Limb (tissue), 2 donors: ENCODE measurements around the gene CUTA.
A peak's percentile ranks its signal among the peaks of the same experiment; 100 is the strongest.

Experiments
- DNase-seq, 2 donors: peaks; one replicate each; pipeline ENCODE4 v3.0.0-alpha.2; 2016; ENCODE audit errors: extremely low spot score in 2 of 2

CUTA gene

GRCh38 chr6:33439956-33440648 lies 22.2 kb upstream of the CUTA start:
- DNase-seq: no peak

GRCh38 chr6:33438978-33439594 lies 21.2 kb upstream of the CUTA start:
- no peak for DNase-seq

DNA sequence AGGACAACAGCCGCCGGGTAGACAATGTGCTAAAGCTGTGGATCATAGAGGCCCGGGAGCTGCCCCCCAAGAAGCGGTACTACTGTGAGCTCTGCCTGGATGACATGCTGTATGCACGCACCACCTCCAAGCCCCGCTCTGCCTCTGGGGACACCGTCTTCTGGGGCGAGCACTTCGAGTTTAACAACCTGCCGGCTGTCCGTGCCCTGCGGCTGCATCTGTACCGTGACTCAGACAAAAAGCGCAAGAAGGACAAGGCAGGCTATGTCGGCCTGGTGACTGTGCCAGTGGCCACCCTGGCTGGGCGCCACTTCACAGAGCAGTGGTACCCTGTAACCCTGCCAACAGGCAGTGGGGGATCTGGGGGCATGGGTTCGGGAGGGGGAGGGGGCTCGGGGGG lies 19.8 kb upstream of the CUTA start:
- no peak for DNase-seq

DNA sequence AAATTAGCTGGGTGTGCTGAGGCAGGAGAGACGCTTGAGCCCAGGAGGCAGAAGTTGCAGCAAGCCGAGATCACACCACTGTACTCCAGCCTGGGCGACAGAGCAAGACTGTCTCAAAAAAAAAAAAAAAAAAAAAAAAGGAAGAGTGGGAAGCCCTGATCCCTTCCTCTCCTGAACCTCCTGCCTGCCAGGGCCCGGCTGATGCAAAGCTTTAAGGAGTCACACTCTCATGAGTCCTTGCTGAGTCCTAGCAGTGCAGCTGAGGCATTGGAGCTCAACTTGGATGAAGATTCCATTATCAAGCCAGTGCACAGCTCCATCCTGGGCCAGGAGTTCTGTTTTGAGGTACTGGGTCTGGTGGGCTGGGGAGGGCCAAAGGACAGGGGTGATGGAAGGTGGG lies 17.1 kb upstream of the CUTA start:
- DNase-seq: no peak

GRCh38 chr6:33433544-33434191 lies 15.8 kb upstream of the CUTA start:
- peak; percentile 66 to 68 for DNase-seq

GRCh38 chr6:33433001-33433543 lies 15.2 kb upstream of the CUTA start:
- DNase-seq: no peak

- no peak for DNase-seq
Observed at GRCh38 chr6:33432546-33432945, 14.6 kb upstream of the CUTA start.

DNA sequence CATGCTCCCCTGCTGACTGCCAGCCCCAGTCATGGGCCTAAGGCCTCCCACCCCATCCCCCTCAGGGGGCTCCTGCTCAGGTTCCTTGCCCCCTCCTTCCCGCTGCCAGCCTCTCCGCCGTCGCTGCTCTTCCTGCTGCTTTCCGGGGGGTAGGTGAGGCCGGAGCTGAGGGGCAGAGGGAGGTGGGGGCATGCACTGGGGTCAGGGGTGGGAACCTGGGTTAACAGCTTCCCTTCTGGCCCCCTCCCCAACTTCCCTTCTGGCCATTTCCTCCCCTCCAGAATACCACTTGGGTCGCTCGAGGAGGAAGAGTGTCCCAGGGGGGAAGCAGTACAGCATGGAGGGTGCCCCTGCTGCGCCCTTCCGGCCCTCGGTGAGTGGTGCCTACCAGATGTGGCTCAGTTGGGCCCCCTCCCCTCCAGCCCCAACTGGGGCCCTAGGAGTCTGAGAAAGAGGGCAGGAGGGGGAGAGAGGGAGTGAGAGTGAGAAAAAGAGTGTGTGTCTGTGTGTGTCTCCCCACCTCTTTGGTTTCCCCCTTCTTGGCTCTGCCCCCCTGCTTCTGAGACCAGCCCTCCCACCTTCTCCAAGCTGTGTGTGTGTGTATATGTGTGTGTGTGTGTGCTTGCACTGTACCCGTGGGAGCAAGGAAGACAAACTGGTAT lies 14.1 kb upstream of the CUTA start:
- no peak for DNase-seq

DNA sequence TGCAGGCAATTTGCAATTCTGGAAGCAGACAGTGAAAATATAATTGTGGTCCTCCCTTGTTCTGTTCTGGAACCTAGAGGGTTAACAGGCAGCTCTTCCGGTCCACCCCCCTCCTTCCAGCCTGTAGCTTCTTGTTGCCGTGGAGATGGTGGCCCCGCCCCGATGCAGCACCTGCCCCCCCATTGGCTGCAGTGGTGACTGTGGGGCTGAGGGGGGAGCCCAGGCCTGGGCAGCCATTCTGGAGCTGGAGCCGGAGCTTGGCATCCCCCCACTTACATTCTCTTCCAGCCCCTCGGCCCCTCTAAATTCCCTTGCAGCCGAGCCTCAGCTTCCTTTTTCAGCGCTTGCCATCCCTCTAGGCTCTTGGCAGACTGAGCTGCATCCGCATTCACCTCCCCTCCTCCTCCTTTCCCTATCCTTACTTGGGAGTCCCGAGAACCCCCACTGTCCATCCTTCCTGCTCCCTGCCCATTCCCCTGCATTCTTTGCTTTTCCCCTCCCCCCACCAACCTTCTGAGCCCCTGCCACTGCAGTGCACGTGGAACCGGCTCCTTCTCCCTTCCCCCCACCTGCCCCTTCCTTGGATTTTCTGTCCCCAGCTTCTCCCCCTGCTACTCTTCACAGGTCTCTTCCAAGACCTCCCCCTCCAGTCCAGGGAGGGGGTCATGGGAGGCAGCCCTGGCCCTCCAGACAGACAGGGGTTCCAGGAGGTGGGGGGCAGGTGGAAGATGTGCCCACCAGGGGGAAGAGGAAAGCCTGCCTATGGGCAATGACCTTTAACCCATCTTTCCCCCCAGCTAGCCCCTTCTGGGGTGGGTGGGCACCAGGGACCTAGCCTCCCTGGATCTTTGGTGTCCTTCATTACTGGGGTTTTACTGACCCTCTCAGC lies 13.3 kb upstream of the CUTA start:
- peak; percentile 72 to 90 for DNase-seq

GRCh38 chr6:33430334-33430733 lies 12.4 kb upstream of the CUTA start:
- DNase-seq: no peak

DNA sequence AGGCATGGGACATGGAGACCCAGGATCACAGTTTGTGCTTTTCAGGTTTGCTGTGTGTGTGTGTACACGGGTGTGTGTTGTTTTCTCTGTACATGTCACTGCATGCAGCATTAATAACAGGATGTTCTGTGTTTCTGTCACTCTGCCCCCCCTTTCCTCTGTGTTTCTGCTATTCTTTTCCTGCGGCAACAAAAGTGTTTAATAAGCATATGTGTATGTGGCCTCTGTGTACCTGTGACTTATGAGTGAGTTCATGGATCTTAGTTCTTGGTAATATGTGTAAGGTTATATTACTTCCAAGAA lies 11.8 kb upstream of the CUTA start:
- no peak for DNase-seq

DNA sequence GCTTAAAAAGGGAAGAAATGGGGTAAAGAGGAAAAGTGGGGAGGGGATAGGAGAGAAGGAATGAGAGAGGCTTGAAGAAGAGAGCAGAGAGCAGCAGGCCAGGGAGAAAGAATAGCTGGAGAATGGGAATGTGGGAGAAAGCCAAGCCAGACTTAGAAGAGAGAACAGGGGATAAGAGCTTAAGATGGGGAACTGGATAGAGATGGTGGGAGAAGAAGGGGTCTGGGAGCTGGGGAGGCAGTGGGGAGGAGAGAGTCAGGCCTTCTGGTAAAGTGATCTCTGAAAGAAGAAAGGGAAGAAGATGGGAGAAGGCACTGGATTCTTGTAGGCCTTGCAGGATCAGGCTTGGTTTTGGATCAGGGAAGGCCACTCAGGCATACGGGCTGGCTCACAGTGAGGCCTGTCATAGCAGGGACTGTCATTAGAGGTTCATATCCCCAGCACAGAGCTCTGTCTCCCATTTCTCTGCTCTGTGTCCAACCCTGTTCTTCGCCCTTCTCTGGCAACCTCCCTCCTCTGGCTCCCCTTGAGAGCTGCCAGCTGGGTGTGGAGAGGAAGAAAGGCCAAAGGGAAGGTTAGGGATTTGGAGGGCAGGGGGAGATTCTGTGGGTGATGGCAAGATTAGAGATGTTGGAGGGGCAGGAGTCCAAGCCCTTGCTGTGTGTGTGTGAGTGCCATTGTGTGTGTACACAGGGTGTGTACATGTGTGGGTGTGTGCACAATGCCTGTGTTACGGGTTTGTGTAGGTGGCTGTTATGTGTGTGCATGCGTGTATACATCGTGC lies 11.3 kb upstream of the CUTA start:
- DNase-seq: no peak

GRCh38 chr6:33428224-33428965 lies 10.5 kb upstream of the CUTA start:
- peak in 1 of 2 donors; percentile 56 for DNase-seq

DNA sequence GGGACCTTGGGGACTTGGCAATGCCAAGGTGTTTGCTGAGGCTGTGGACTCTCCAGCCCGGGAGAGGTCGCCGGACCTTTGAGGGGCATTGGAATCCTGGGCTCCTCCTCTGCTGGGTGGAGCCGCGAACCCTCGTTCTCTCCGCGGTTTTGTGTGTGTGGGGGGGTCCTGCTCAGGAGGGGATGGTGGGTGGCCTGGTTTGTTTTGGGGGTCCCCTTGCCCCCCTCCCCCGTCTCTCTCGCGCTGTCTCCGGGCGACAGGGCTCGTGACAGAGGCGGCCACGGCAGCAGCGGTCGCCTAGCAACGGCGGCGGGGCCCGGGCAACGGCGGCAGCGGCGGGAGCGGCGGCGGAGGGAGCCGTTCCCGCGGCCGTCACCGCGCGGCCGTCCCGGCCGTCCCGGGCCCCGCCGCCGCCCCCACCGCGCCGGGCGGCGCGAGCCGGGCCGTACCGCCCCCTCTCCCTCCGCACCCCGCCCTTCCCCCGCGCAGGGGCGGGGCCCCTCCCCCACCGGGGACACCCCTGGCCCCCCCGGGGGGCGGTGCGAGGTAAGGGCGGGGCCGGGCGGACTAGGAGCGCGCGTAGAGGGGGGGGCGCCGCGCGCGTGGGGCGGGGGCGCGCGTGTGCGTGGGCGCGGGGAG lies 9.8 kb upstream of the CUTA start:
- peak in 1 of 2 donors; percentile 75 for DNase-seq

- DNase-seq: peak in 1 of 2 donors; percentile 64
Observed at GRCh38 chr6:33426590-33427511, 8.9 kb upstream of the CUTA start.

- peak; percentile 83 to 91 for DNase-seq
Observed at GRCh38 chr6:33425668-33426577, 8.0 kb upstream of the CUTA start.
